Parathyroid adenoma (tissue), 2 donors: ENCODE measurements around the gene PPFIA4.
A peak's percentile ranks its signal among the peaks of the same experiment; 100 is the strongest.
"Not testable (repeated sequence)": the region's sequence is repeated elsewhere in the genome, so short reads cannot be mapped to it uniquely, and the experiment has no call there.

ENCODE experiments used
- H2AFZ ChIP-seq: fragments of 300-600 bp; sonication (generic); one replicate; pipeline ENCODE4 v1.7.0; 2017; ENCODE audit warnings: antibody characterized with exemption, mild to moderate bottlenecking
- H3K27ac ChIP-seq: fragments of 300-600 bp; sonication (generic); one replicate; pipeline ENCODE4 v1.7.0; 2017
- H3K27me3 ChIP-seq: fragments of 300-600 bp; sonication (generic); one replicate; pipeline ENCODE4 v1.7.0; 2017; ENCODE audit warnings: low read length; ENCODE audit not compliant: control insufficient read depth, insufficient read depth
- H3K36me3 ChIP-seq: fragments of 300-600 bp; sonication (generic); one replicate; pipeline ENCODE4 v1.7.0; 2017; ENCODE audit warnings: low read length; ENCODE audit not compliant: control insufficient read depth, insufficient read depth
- H3K4me1 ChIP-seq: fragments of 300-600 bp; sonication (generic); one replicate; pipeline ENCODE4 v1.7.0; 2017; ENCODE audit warnings: control low read depth
- H3K4me2 ChIP-seq: fragments of 300-600 bp; sonication (generic); one replicate; pipeline ENCODE4 v1.7.0; 2017; ENCODE audit warnings: low read length
- H3K4me3 ChIP-seq: fragments of 300-600 bp; sonication (generic); one replicate; pipeline ENCODE4 v1.7.0; 2017; ENCODE audit warnings: low read depth, low read length
- H3K79me2 ChIP-seq: fragments of 300-600 bp; sonication (generic); one replicate; pipeline ENCODE4 v1.7.0; 2017; ENCODE audit warnings: control low read depth
- H3K9ac ChIP-seq: fragments of 300-600 bp; sonication (generic); one replicate; pipeline ENCODE4 v1.7.0; 2017; ENCODE audit warnings: mild to moderate bottlenecking
- H3K9me3 ChIP-seq: fragments of 300-600 bp; sonication (generic); one replicate; pipeline ENCODE4 v1.7.0; 2017; ENCODE audit warnings: low read length; ENCODE audit not compliant: control insufficient read depth
- TF ChIP-seq, protein P1 (sequence below): fragments of 300-600 bp; sonication (generic); IDR thresholded peaks from one replicate; pipeline ENCODE4 v1.7.0; 2017; ENCODE audit warnings: antibody characterized with exemption, mild to moderate bottlenecking
- donor health status: primary hyperparathyroidism.

The PPFIA4 gene

DNA sequence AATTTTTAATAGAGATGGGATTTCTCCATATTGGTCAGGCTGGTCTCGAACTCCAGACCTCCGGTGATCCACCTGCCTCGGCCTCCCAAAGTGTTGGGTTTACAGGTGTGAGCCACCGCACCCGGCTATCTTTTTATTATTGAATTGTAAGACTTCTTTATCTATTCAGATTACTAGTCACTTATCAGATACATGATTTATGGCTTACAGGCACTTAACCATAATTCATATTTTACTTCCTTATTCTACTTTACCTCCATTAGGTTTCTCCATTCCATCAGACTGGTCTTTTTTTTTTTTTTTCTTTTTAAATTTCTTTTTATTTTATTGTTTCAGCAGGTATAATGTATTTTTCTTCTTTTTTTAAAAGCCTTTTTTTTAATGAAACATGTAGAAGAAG is 14.7 kb upstream of the PPFIA4 start:
- no peaks in the 10 kb centered on the region for H3K36me3 ChIP-seq
- no peak overlapping the region for H3K9ac ChIP-seq
- H3K27me3 ChIP-seq = no peaks in the 10 kb centered on the region
- H2AFZ ChIP-seq = no peak overlapping the region
- H3K4me1 ChIP-seq = no peaks in the 10 kb centered on the region
- no peak overlapping the region for H3K4me3 ChIP-seq
- H3K9me3 ChIP-seq = no peaks in the 10 kb centered on the region
- peaks cover 8% of the 10 kb centered on the region for H3K79me2 ChIP-seq
- TF ChIP-seq, protein P1, sequence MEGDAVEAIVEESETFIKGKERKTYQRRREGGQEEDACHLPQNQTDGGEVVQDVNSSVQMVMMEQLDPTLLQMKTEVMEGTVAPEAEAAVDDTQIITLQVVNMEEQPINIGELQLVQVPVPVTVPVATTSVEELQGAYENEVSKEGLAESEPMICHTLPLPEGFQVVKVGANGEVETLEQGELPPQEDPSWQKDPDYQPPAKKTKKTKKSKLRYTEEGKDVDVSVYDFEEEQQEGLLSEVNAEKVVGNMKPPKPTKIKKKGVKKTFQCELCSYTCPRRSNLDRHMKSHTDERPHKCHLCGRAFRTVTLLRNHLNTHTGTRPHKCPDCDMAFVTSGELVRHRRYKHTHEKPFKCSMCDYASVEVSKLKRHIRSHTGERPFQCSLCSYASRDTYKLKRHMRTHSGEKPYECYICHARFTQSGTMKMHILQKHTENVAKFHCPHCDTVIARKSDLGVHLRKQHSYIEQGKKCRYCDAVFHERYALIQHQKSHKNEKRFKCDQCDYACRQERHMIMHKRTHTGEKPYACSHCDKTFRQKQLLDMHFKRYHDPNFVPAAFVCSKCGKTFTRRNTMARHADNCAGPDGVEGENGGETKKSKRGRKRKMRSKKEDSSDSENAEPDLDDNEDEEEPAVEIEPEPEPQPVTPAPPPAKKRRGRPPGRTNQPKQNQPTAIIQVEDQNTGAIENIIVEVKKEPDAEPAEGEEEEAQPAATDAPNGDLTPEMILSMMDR = no peak
- H3K27ac ChIP-seq = no peak overlapping the region
- no peak overlapping the region for H3K4me2 ChIP-seq

DNA sequence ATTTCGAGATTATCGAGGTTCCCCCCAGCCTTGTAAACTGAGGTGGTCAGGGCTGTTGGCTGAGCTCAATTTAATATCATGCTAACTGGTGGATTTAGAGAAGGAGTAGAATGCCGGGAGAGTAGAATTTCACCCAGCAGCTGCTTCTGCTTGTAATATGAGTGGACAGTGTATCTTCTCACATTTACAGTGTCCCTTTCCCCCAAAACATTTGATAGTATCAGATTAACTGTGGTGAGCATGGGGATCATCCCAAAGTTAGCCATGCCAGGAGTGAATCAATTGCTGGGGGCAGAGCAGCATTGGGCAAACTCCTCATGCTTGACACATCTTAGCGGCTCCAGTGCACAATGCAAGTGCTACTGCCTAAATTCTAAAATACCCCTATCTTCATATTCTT is 9.2 kb upstream of the PPFIA4 start:
- H3K9me3 ChIP-seq = no peaks in the 10 kb centered on the region
- H3K4me1 ChIP-seq = no peaks in the 10 kb centered on the region
- H3K4me3 ChIP-seq = no peak overlapping the region
- no peak overlapping the region for H3K9ac ChIP-seq
- H3K4me2 ChIP-seq = no peak overlapping the region
- H2AFZ ChIP-seq = no peak overlapping the region
- H3K27ac ChIP-seq = no peak overlapping the region
- no peaks in the 10 kb centered on the region for H3K36me3 ChIP-seq
- peaks cover 6% of the 10 kb centered on the region for H3K79me2 ChIP-seq
- H3K27me3 ChIP-seq = no peaks in the 10 kb centered on the region
- TF ChIP-seq, protein P1 = no peak

DNA sequence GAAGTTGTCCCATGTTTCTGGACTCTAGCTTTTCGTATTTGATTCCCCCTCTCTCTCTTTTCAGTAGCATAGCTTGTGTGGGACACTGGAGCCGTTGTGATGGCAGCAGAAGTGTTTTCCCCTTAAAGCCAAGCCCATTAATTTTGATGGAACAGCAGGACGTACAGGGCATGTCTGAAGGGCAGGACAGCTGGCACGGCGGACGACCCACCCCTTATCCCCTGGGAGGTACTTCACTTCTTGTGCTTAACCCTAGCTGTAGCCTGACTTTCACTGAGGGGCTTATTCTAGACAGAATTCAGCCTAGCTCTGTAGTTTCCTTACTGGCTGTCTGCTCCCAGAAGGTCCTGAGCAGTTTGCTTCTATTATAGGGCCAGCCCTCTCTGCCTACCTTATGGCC is 8.6 kb upstream of the PPFIA4 start:
- Histone ChIP-seq H3K27ac (no peak overlapping the region), H3K9ac (no peak overlapping the region), H3K4me1 (no peaks in the 10 kb centered on the region), H3K79me2 (peaks cover 6% of the 10 kb centered on the region), H3K27me3 (no peaks in the 10 kb centered on the region), H3K36me3 (no peaks in the 10 kb centered on the region), H3K4me3 (no peak overlapping the region), H3K9me3 (no peaks in the 10 kb centered on the region), H3K4me2 (no peak overlapping the region), H2AFZ (no peak overlapping the region)
- TF ChIP-seq, protein P1 = no peak

- H3K79me2 ChIP-seq, H2AFZ ChIP-seq, H3K9ac ChIP-seq, H3K27me3 ChIP-seq, H3K27ac ChIP-seq, H3K4me2 ChIP-seq, H3K4me1 ChIP-seq, H3K4me3 ChIP-seq, H3K9me3 ChIP-seq, H3K36me3 ChIP-seq: not testable (repeated sequence)
Observed at GRCh38 chr1:203022855-203023254, 3.4 kb upstream of the PPFIA4 start.

- Histone ChIP-seq H2AFZ (peak overlapping the region; percentile 88), H3K79me2 (no peaks in the 10 kb centered on the region), H3K4me2 (peak overlapping the region; percentile 73), H3K4me3 (peak overlapping the region; percentile 25), H3K4me1 (no peaks in the 10 kb centered on the region), H3K9ac (no peak overlapping the region), H3K9me3 (no peaks in the 10 kb centered on the region), H3K27me3 (no peaks in the 10 kb centered on the region), H3K36me3 (no peaks in the 10 kb centered on the region), H3K27ac (no peak overlapping the region)
- TF ChIP-seq, protein P1 = no peak
Observed at GRCh38 chr1:203025686-203026030, 633 bp upstream of the PPFIA4 start.
